Vagina (tissue), 2 donors: ENCODE data around the gene SPECC1.

Experiments used
- POLR2A ChIP-seq, 2 donors: fragments of 450-650 bp; IDR thresholded peaks; one replicate each; pipeline ENCODE4 v1.6.1; 2017; ENCODE audit warnings: antibody characterized with exemption in 2 of 2, mild to moderate bottlenecking in 2 of 2, moderate library complexity in 2 of 2
- TF ChIP-seq, protein P1 (sequence below), 3 experiments: fragments of 450-650 bp in 2 of 3; fragments of 200-600 bp in 1 of 3; sonication (generic) in 1 of 3; IDR thresholded peaks; one replicate each; pipeline ENCODE4 v1.5.1; 2017 to 2019; ENCODE audit warnings: antibody characterized with exemption in 3 of 3, mild to moderate bottlenecking in 2 of 3, moderate library complexity in 2 of 3

DNA sequence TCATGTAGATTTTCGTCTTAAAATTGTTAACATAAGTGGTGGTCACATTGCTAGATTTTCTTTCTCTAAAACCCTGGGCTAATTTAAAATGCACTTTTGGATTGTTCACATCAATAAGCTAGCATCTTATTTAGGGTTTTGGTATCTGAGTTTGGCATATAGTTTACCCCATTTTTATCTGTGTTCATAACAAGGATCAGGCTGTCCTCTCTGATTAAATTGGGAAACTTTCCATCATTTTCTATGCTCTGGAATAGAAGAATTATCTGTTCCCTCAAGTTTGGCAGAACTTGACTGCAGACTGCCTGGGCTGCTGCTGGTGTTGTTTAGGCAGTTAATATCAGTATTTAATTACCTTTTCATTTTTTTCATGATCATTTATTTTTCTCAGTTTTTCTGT lies 1.8 kb downstream of the SPECC1 start:
- TF ChIP-seq, protein P1, sequence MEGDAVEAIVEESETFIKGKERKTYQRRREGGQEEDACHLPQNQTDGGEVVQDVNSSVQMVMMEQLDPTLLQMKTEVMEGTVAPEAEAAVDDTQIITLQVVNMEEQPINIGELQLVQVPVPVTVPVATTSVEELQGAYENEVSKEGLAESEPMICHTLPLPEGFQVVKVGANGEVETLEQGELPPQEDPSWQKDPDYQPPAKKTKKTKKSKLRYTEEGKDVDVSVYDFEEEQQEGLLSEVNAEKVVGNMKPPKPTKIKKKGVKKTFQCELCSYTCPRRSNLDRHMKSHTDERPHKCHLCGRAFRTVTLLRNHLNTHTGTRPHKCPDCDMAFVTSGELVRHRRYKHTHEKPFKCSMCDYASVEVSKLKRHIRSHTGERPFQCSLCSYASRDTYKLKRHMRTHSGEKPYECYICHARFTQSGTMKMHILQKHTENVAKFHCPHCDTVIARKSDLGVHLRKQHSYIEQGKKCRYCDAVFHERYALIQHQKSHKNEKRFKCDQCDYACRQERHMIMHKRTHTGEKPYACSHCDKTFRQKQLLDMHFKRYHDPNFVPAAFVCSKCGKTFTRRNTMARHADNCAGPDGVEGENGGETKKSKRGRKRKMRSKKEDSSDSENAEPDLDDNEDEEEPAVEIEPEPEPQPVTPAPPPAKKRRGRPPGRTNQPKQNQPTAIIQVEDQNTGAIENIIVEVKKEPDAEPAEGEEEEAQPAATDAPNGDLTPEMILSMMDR (IDR thresholded peaks at IDR 0.05): no peak
- no peak for TF ChIP-seq POLR2A (IDR thresholded peaks at IDR 0.05)
